Measurements from ENCODE around the gene ASAH2B. TPM values are rescaled to one million over a fixed set of nuclear protein-coding genes. Genes with fewer than 3 reads are reported as not detected.
A peak's percentile ranks its signal among the peaks of the same experiment; 100 is the strongest.
"Not testable (repeated sequence)": the region's sequence is repeated elsewhere in the genome, so short reads cannot be mapped to it uniquely, and the experiment has no call there.

ASAH2B gene
- total and polyA plus RNA-seq, 2 of the 4 experiments (the other 2 are of a cell fraction), result 3.7 to 5.0 TPM

- H3K79me1 ChIP-seq (ENCODE audit: low read depth in 1 of 2, low read length in 2 of 2); H2BK5ac ChIP-seq (ENCODE audit: low read depth, low read length, poor library complexity, severe bottlenecking); H4K8ac ChIP-seq (ENCODE audit: low read depth in 2 of 2, low read length in 2 of 2); in situ Hi-C loops (cut with MboI; ENCODE audit: low sequenced_read_pairs); H3K14ac ChIP-seq (replicated peaks; ENCODE audit: low read depth, low read length); H2AFZ ChIP-seq (replicated peaks; ENCODE audit: low read length, poor library complexity); H2BK20ac ChIP-seq (ENCODE audit: low read depth, low read length); H3K36me3 ChIP-seq (ENCODE audit: control insufficient read depth, insufficient read depth, low read length); POLR2A ChIA-PET (ENCODE audit: unreplicated experiment); H3K9me3 ChIP-seq (ENCODE audit: control insufficient read depth, insufficient read depth, low read length); H2AK5ac ChIP-seq (ENCODE audit: low read depth, low read length); H2AK9ac ChIP-seq (replicated peaks; ENCODE audit: low read depth, low read length, poor library complexity); H4K5ac ChIP-seq (ENCODE audit: low read depth, low read length); H3K4me3 ChIP-seq (ENCODE audit: insufficient read depth, low read depth, low read length); H2BK120ac ChIP-seq (ENCODE audit: low read depth, low read length); H2BK15ac ChIP-seq (ENCODE audit: low read depth, low read length); H3K9me1 ChIP-seq (ENCODE audit: insufficient read depth, low read length); H3K4me2 ChIP-seq (ENCODE audit: low read depth, low read length); H3K27ac ChIP-seq (ENCODE audit: insufficient read depth, low read length); H3K27me3 ChIP-seq (ENCODE audit: control insufficient read depth, insufficient read depth, low read length); H3K4me1 ChIP-seq (ENCODE audit: control insufficient read depth, insufficient read depth, low read length); H3K56ac ChIP-seq (ENCODE audit: extremely low read depth, insufficient read depth, low read length); H3K23ac ChIP-seq (ENCODE audit: low read depth, low read length); H4K20me1 ChIP-seq (ENCODE audit: insufficient read depth, low read length); CTCF ChIA-PET; H3K4ac ChIP-seq (ENCODE audit: low read depth, low read length); H4K91ac ChIP-seq (ENCODE audit: insufficient read depth, low read depth, low read length); dilution Hi-C loops (cut with HindIII; ENCODE audit: low sequenced_read_pairs, unreplicated experiment); BruUV-seq (replicated peaks); H3K18ac ChIP-seq (ENCODE audit: low read depth, low read length); H3K9ac ChIP-seq (ENCODE audit: low read depth, low read length); intact Hi-C loops (cut with micrococcal nuclease): not testable (repeated sequence)
- peak; percentile 72 for ATAC-seq (ENCODE audit: low read depth)
- DNase-seq, result peak; percentile 40
- WGBS, 2 experiments (ENCODE audit: extremely low coverage in 2 of 2, insufficient read length in 1 of 2), result no CpG with 5 or more reads among the region's 1 CpG
Measured at GRCh38 chr10:50780036-50780435, 40.3 kb downstream of the ASAH2B start.

GRCh38 chr10:50782017-50782416 lies 42.3 kb downstream of the ASAH2B start:
- H2AFZ ChIP-seq (replicated peaks; ENCODE audit: low read length, poor library complexity); H3K36me3 ChIP-seq (ENCODE audit: control insufficient read depth, insufficient read depth, low read length); CTCF ChIA-PET; H3K4me1 ChIP-seq (ENCODE audit: control insufficient read depth, insufficient read depth, low read length); DNase-seq; H4K91ac ChIP-seq (ENCODE audit: insufficient read depth, low read depth, low read length); H3K4ac ChIP-seq (ENCODE audit: low read depth, low read length); POLR2A ChIA-PET (ENCODE audit: unreplicated experiment); H3K27ac ChIP-seq (ENCODE audit: insufficient read depth, low read length); H2BK5ac ChIP-seq (ENCODE audit: low read depth, low read length, poor library complexity, severe bottlenecking); H3K79me1 ChIP-seq (ENCODE audit: low read depth in 1 of 2, low read length in 2 of 2); H4K20me1 ChIP-seq (ENCODE audit: insufficient read depth, low read length); H2BK20ac ChIP-seq (ENCODE audit: low read depth, low read length); H3K18ac ChIP-seq (ENCODE audit: low read depth, low read length); H3K4me3 ChIP-seq (ENCODE audit: insufficient read depth, low read depth, low read length); H3K23ac ChIP-seq (ENCODE audit: low read depth, low read length); H4K5ac ChIP-seq (ENCODE audit: low read depth, low read length); H3K4me2 ChIP-seq (ENCODE audit: low read depth, low read length); H2BK15ac ChIP-seq (ENCODE audit: low read depth, low read length); H3K14ac ChIP-seq (replicated peaks; ENCODE audit: low read depth, low read length); H4K8ac ChIP-seq (ENCODE audit: low read depth in 2 of 2, low read length in 2 of 2); H3K9ac ChIP-seq (ENCODE audit: low read depth, low read length); H3K9me1 ChIP-seq (ENCODE audit: insufficient read depth, low read length); ATAC-seq (ENCODE audit: low read depth); dilution Hi-C loops (cut with HindIII; ENCODE audit: low sequenced_read_pairs, unreplicated experiment); H3K56ac ChIP-seq (ENCODE audit: extremely low read depth, insufficient read depth, low read length); H3K27me3 ChIP-seq (ENCODE audit: control insufficient read depth, insufficient read depth, low read length); H3K9me3 ChIP-seq (ENCODE audit: control insufficient read depth, insufficient read depth, low read length); H2AK9ac ChIP-seq (replicated peaks; ENCODE audit: low read depth, low read length, poor library complexity); in situ Hi-C loops (cut with MboI; ENCODE audit: low sequenced_read_pairs); H2AK5ac ChIP-seq (ENCODE audit: low read depth, low read length); H2BK120ac ChIP-seq (ENCODE audit: low read depth, low read length); BruUV-seq (replicated peaks): not testable (repeated sequence)
- intact Hi-C loops (cut with micrococcal nuclease), result loop anchor here (1.0 kb wide), 1 partner anchor 19 kb away; no protein-coding TSS in a partner anchor

All from IMR-90 (cell line).